Activated CD4-positive, alpha-beta T cell treated with anti-CD3 and anti-CD28 coated beads for 36 hours (primary cell): Measurements from ENCODE around the gene TUBA4A. TPM values are rescaled to one million over a fixed set of nuclear protein-coding genes. Genes with fewer than 3 reads are reported as not detected.

ENCODE experiments used
- ATAC-seq: fragments of 200-7000 bp; cut with Tn5 transposase; one replicate; pipeline ENCODE4 v1.10.0; 2021; ENCODE audit warnings: mild to moderate bottlenecking, moderate library complexity
- CTCF ChIA-PET: fragments of 350-600 bp; sonication (Branson Sonifier 250); formaldehyde crosslinking; loops from one replicate; lab custom pipeline; 2021; ENCODE audit warnings: antibody characterized with exemption; lab: Charles Lee
- POLR2A ChIA-PET: fragments of 350-600 bp; sonication (Branson Sonifier 250); formaldehyde crosslinking; loops from one replicate; lab custom pipeline; 2021; ENCODE audit warnings: antibody characterized with exemption, inconsistent platforms; lab: Charles Lee
- DNase-seq: peaks from one replicate; pipeline ENCODE4 v3.0.0-alpha.2; 2020
- H3K27ac Mint-ChIP-seq: one replicate; pipeline ENCODE4 v1.8.0; 2021; ENCODE audit warnings: mixed read lengths
- H3K27me3 Mint-ChIP-seq: one replicate; pipeline ENCODE4 v1.8.0; 2021; ENCODE audit warnings: mixed read lengths
- H3K36me3 Mint-ChIP-seq: one replicate; pipeline ENCODE4 v1.8.0; 2021; ENCODE audit warnings: low read depth, mixed read lengths
- H3K4me1 Mint-ChIP-seq: one replicate; pipeline ENCODE4 v1.8.0; 2021; ENCODE audit warnings: mixed read lengths
- H3K4me3 Mint-ChIP-seq: one replicate; pipeline ENCODE4 v1.8.0; 2021; ENCODE audit warnings: mild to moderate bottlenecking, moderate library complexity, mixed read lengths
- H3K9me3 Mint-ChIP-seq: one replicate; pipeline ENCODE4 v1.8.0; 2021; ENCODE audit warnings: low read depth, mixed read lengths
- intact Hi-C, 2 experiments: fragments of 100-400 bp; cut with DNase I in 1 of 2; cut with micrococcal nuclease in 1 of 2; formaldehyde crosslinking; loops; one replicate each; pipeline versions ENCODE4 v1.14.2 to v1.15.1; 2022 to 2024; cut with DNase I, micrococcal nuclease
- total RNA-seq, 2 experiments: library from RNA; stranded (reverse); gene quantifications; one replicate each; pipeline ENCODE4 v1.2.3, GENCODE V29; 2021

TUBA4A gene
- total RNA-seq, 2 experiments from 2014 or later, result 210 to 369 TPM

GRCh38 chr2:219252084-219252483, 1.6 kb downstream of the TUBA4A start:
- Mint-ChIP-seq H3K4me1 (peaks cover 71% of the 10 kb centered on the region), H3K9me3 (no peaks in the 10 kb centered on the region), H3K27ac (peak overlapping the region; percentile 93), H3K36me3 (peaks cover 53% of the 10 kb centered on the region), H3K27me3 (no peaks in the 10 kb centered on the region), H3K4me3 (peak overlapping the region; percentile 89)
- DNase-seq, result peak; percentile 59
- ChIA-PET CTCF (interaction anchor here (0.8 to 6.2 kb wide), 11 partner anchors 12 to 354 kb away, joined by 3 to 68 read pairs (median 3); partner anchors contain the start of genes ANKZF1, ATG9A, DNAJB2 and NHEJ1), POLR2A (interaction anchor here (0.8 to 4.5 kb wide), 5 partner anchors 22 to 75 kb away, joined by 3 to 24 read pairs (median 4); partner anchors contain the start of genes ABCB6, ANKZF1, ATG9A and CNPPD1)
- intact Hi-C loops, result loop anchor here (2.0 to 10.0 kb wide), 4 partner anchors 43 to 345 kb away; partner anchors contain the start of genes CHPF (in 1 of the 2), STK11IP (in 1 of the 2), TMEM198 (in 1 of the 2) and ZFAND2B (in 1 of the 2)
- ATAC-seq, result no peak

GRCh38 chr2:219251656-219252055, 2.1 kb downstream of the TUBA4A start:
- Mint-ChIP-seq H3K4me1 (peaks cover 75% of the 10 kb centered on the region), H3K36me3 (peaks cover 56% of the 10 kb centered on the region), H3K9me3 (no peaks in the 10 kb centered on the region), H3K27me3 (no peaks in the 10 kb centered on the region), H3K27ac (peak overlapping the region; percentile 93), H3K4me3 (peak overlapping the region; percentile 89)
- POLR2A ChIA-PET, result interaction anchor here (0.8 to 4.5 kb wide), 3 partner anchors 22 to 33 kb away, joined by 3 to 24 read pairs (median 4); partner anchors contain the start of genes ABCB6, ANKZF1 and ATG9A
- intact Hi-C loops, result loop anchor here (2.0 to 10.0 kb wide), 4 partner anchors 43 to 346 kb away; partner anchors contain the start of genes CHPF (in 1 of the 2), STK11IP (in 1 of the 2), TMEM198 (in 1 of the 2) and ZFAND2B (in 1 of the 2)
- ATAC-seq (no peak), DNase-seq (no peak)
- CTCF ChIA-PET, result interaction anchor here (0.8 to 6.2 kb wide), 9 partner anchors 12 to 353 kb away, joined by 3 to 68 read pairs (median 4); partner anchors contain the start of genes ANKZF1, ATG9A, DNAJB2 and NHEJ1

- ATAC-seq, result no peak
Measured at GRCh38 chr2:219250049-219250781, 3.5 kb downstream of the TUBA4A start.

GRCh38 chr2:219249203-219249980, 4.3 kb downstream of the TUBA4A start:
- H3K4me1 Mint-ChIP-seq, result peaks cover 74% of the 10 kb centered on the region
- peak overlapping the region; percentile 89 for H3K4me3 Mint-ChIP-seq
- intact Hi-C loops, result loop anchor here in 1 of 2 experiments (5.0 kb wide), 1 partner anchor 248 kb away; the partner anchor contains the start of gene GMPPA
- H3K27ac Mint-ChIP-seq, result peak overlapping the region; percentile 100
- POLR2A ChIA-PET, result interaction anchor here (0.6 to 2.1 kb wide), 9 partner anchors 10 to 196 kb away, joined by 3 to 9 read pairs (median 3); partner anchors contain the start of genes ANKZF1, ATG9A and DNAJB2
- CTCF ChIA-PET, result interaction anchor here (0.5 to 3.3 kb wide), 15 partner anchors 10 to 180 kb away, joined by 3 to 30 read pairs (median 3); partner anchors contain the start of genes ABCB6, ANKZF1, ATG9A and CNPPD1
- H3K9me3 Mint-ChIP-seq, result no peaks in the 10 kb centered on the region
- H3K36me3 Mint-ChIP-seq, result peaks cover 60% of the 10 kb centered on the region
- no peak for ATAC-seq
- H3K27me3 Mint-ChIP-seq, result no peaks in the 10 kb centered on the region
- peak; percentile 63 for DNase-seq

More at GRCh38 chr2:219250049-219250781, 3.5 kb downstream of the TUBA4A start:
- H3K36me3 Mint-ChIP-seq, result peaks cover 60% of the 10 kb centered on the region
- POLR2A ChIA-PET, result interaction anchor here (0.6 to 2.1 kb wide), 7 partner anchors 20 to 195 kb away, joined by 3 to 9 read pairs (median 3); partner anchors contain the start of genes ANKZF1 and ATG9A
- H3K9me3 Mint-ChIP-seq, result no peaks in the 10 kb centered on the region
- H3K4me3 Mint-ChIP-seq, result peak overlapping the region; percentile 89
- peaks cover 76% of the 10 kb centered on the region for H3K4me1 Mint-ChIP-seq
- CTCF ChIA-PET, result interaction anchor here (0.7 to 3.3 kb wide), 10 partner anchors 12 to 179 kb away, joined by 3 to 30 read pairs (median 4); partner anchors contain the start of genes ABCB6, ANKZF1, ATG9A and DNAJB2
- H3K27ac Mint-ChIP-seq, result peak overlapping the region; percentile 100
- H3K27me3 Mint-ChIP-seq, result no peaks in the 10 kb centered on the region
- no peak for DNase-seq
- intact Hi-C loops, result loop anchor here in 1 of 2 experiments (5.0 to 10.0 kb wide), 2 partner anchors 295 to 347 kb away; partner anchors contain the start of genes CHPF, STK11IP and TMEM198

- Mint-ChIP-seq H3K27ac (peak overlapping the region; percentile 100), H3K27me3 (no peaks in the 10 kb centered on the region), H3K36me3 (peaks cover 60% of the 10 kb centered on the region), H3K4me1 (peaks cover 75% of the 10 kb centered on the region), H3K4me3 (peak overlapping the region; percentile 89), H3K9me3 (no peaks in the 10 kb centered on the region)
- ATAC-seq (no peak), DNase-seq (no peak)
- ChIA-PET POLR2A (interaction anchor here (0.6 to 2.1 kb wide), 5 partner anchors 10 to 32 kb away, joined by 3 to 9 read pairs (median 4); partner anchors contain the start of genes ANKZF1, ATG9A and DNAJB2), CTCF (interaction anchor here (0.5 to 3.3 kb wide), 12 partner anchors 10 to 281 kb away, joined by 3 to 30 read pairs (median 3); partner anchors contain the start of genes ABCB6, CNPPD1 and DNAJB2)
- intact Hi-C loops, result loop anchor here in 1 of 2 experiments (5.0 kb wide), 1 partner anchor 248 kb away; the partner anchor contains the start of gene GMPPA
Measured at GRCh38 chr2:219248845-219249202, 4.9 kb downstream of the TUBA4A start.

- Mint-ChIP-seq H3K9me3 (no peaks in the 10 kb centered on the region), H3K27ac (peak overlapping the region; percentile 100), H3K27me3 (no peaks in the 10 kb centered on the region), H3K36me3 (peaks cover 60% of the 10 kb centered on the region), H3K4me3 (peak overlapping the region; percentile 89), H3K4me1 (peaks cover 83% of the 10 kb centered on the region)
- CTCF ChIA-PET, result interaction anchor here (0.5 to 3.3 kb wide), 14 partner anchors 13 to 494 kb away, joined by 3 to 30 read pairs (median 4); partner anchors contain the start of genes ABCB6, ANKZF1, ATG9A and CNPPD1
- intact Hi-C loops, result loop anchor here (2.0 to 5.0 kb wide), 2 partner anchors 71 to 249 kb away; partner anchors contain the start of genes CNPPD1 (in 1 of the 2) and GMPPA (in 1 of the 2)
- ATAC-seq (peak; percentile 69), DNase-seq (peak; percentile 76)
- POLR2A ChIA-PET, result interaction anchor here (0.6 to 2.1 kb wide), 4 partner anchors 18 to 91 kb away, joined by 3 to 9 read pairs (median 6); partner anchors contain the start of genes ANKZF1, ATG9A and DNAJB2
Measured at GRCh38 chr2:219247678-219248642, 5.8 kb downstream of the TUBA4A start.

- H3K36me3 Mint-ChIP-seq, result peaks cover 47% of the 10 kb centered on the region
- intact Hi-C loops, result loop anchor here (2.0 to 5.0 kb wide), 2 partner anchors 70 to 251 kb away; partner anchors contain the start of genes CNPPD1 (in 1 of the 2) and GMPPA (in 1 of the 2)
Measured at GRCh38 chr2:219246559-219246958, 7.2 kb downstream of the TUBA4A start.

GRCh38 chr2:219245899-219246230, 7.9 kb downstream of the TUBA4A start:
- ChIA-PET POLR2A (interaction anchor here (1.2 to 2.2 kb wide), 3 partner anchors 9 to 27 kb away, joined by 3 to 10 read pairs (median 4); partner anchors contain the start of genes ABCB6, ANKZF1, ATG9A and TUBA4A), CTCF (interaction anchor here (1.5 to 3.5 kb wide), 5 partner anchors 8 to 53 kb away, joined by 7 to 20 read pairs (median 9); partner anchors contain the start of genes DNAJB2 and TUBA4A)
- DNase-seq (peak; percentile 59), ATAC-seq (no peak)
- peak overlapping the region; percentile 100 for H3K27ac Mint-ChIP-seq
- peaks cover 40% of the 10 kb centered on the region for H3K36me3 Mint-ChIP-seq
- intact Hi-C loops, result loop anchor here (1.0 to 5.0 kb wide), 9 partner anchors 8 to 251 kb away; partner anchors contain the start of genes ANKZF1 (in 2 of the 2), ATG9A (in 2 of the 2), CNPPD1 (in 1 of the 2) and DNAJB2 (in 1 of the 2)
- H3K27me3 Mint-ChIP-seq, result no peaks in the 10 kb centered on the region
- peak overlapping the region; percentile 89 for H3K4me3 Mint-ChIP-seq
- H3K4me1 Mint-ChIP-seq, result peaks cover 65% of the 10 kb centered on the region
- H3K9me3 Mint-ChIP-seq, result no peaks in the 10 kb centered on the region

More at GRCh38 chr2:219246559-219246958, 7.2 kb downstream of the TUBA4A start:
- Mint-ChIP-seq H3K27me3 (no peaks in the 10 kb centered on the region), H3K4me1 (peaks cover 72% of the 10 kb centered on the region), H3K27ac (peak overlapping the region; percentile 100), H3K4me3 (peak overlapping the region; percentile 89), H3K9me3 (no peaks in the 10 kb centered on the region)
- no peak for ATAC-seq
- ChIA-PET CTCF (interaction anchor here (2.6 to 3.5 kb wide), 2 partner anchors 31 to 49 kb away, joined by 17 to 20 read pairs; partner anchors contain the start of gene DNAJB2), POLR2A (interaction anchor here (2.2 kb wide), 1 partner anchor 8 kb away, joined by 10 read pairs; the partner anchor contains the start of gene TUBA4A)
- no peak for DNase-seq
